Measurements from ENCODE around the gene PTGDR2.

GRCh38 chr11:60803273-60803936 lies 52.3 kb downstream of the PTGDR2 start:
- TF ChIP-seq CTCF (IDR thresholded peaks at IDR 0.05; ENCODE audit: insufficient read depth, low read length) (no peak), SPI1 (IDR thresholded peaks at IDR 0.05; ENCODE audit: borderline replicate concordance, low read depth) (no peak), REST (IDR thresholded peaks at IDR 0.05; ENCODE audit: insufficient replicate concordance, low read depth) (no peak)

Data from HL-60 (cell line).